KG1 (cell line): Measurements from ENCODE around the gene STX5.
"Not testable (repeated sequence)": the region's sequence is repeated elsewhere in the genome, so short reads cannot be mapped to it uniquely, and the experiment has no call there.

Experiments
- DNase-seq: peaks from one replicate; lab custom pipeline; 2025; lab: John Stamatoyannopoulos, UW

STX5 gene

DNA sequence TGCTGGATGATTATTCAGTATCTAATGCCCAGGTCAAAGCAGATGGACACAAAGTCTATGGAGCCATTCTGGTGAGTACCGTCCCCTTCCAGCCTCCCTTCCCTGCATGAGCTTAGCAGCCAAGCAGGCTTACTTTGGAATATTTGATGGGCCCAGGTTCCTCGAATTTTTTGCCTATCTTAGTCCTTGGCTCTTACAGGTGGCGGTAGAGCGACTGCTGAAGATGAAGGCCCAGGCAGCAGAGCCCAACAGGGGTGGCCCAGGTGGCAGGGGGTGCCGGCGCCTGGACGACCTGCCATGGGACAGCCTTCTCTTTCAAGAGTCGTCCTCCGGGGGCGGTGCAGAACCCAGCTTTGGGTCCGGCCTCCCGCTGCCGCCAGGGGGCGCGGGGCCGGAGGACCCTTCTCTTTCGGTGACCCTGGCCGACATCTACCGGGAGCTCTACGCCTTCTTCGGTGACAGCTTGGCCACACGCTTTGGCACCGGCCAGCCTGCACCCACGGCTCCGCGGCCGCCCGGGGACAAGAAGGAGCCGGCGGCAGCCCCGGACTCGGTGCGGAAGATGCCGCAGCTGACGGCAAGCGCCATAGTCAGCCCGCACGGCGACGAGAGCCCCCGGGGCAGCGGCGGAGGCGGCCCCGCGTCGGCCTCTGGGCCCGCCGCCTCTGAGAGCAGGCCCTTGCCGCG is 45.4 kb downstream of the STX5 start:
- peak; percentile 82 for DNase-seq

DNA sequence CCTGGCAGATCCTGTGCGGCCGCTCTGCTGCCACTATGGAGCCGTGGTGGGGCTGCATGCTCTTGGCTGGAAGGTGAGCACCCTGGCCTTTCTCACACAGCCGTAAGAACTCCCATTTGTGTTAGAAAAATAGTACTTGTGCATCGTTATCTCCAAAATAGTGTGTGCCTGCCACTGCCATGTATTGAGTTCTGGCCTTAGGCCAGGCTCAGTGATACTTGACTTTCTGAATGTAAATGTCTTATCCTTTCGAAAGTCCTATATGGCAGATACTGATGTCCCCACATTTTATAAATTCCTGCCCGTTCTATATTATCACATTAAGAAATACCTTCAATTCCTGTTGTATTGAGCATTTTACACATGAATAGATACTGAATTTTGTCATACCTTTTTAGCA is 49.1 kb downstream of the STX5 start:
- DNase-seq: no peak

DNA sequence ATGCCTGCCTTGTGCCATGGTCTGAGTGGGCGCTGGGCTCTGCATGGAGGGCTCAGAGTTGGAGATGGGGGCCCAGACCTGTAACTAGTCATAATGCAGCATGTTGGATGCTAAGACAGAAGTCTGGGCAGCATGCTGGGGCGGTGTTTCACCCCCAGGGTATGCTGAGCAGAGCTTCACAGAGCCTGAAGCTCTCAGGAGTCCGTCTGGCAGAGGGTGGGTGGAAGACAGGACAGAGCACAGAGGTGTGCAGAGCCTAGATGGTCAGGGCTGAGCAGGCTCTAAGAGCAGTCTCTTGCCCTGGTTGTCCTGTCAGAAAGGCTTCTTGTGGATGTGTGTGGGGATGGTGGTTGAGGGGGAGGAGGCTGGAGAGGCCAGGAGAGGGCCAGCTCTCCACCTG is 53.4 kb downstream of the STX5 start:
- DNase-seq: no peak

DNA sequence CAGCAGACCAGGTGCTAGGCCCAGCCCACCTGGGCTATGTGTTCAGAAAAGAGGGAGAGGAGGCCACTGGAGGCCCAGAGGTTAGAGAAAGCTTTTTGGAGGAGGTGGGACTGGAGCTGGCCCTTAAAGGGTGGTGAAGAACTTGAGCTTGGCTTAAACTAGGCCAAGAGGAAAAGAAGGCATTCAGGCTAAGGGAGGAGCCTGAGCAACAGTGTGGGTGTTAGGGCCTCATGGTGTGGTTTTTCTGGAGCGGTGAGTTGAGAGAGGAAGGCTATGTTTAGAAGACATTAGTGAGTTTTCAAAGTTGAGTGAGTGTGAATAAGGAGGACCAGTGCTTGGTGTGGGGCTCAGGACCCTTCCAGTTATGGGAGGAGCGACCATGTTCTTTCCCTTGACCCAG is 54.5 kb downstream of the STX5 start:
- DNase-seq: no peak

DNA sequence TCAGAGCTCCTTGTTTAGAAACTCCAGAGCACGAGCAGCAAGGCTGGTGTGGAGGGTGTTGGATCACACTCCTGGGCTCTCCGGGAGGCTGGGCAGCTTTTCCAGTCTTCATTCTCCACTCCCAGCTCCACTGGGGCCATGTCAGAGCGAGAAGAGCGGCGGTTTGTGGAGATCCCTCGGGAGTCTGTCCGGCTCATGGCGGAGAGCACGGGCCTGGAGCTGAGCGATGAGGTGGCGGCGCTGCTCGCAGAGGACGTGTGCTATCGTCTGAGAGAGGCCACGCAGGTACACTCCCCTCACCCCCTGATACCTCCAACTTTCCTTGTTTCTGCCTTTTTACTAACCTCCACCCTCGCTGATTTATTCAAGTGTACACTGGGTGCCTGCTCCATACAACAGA is 56.2 kb downstream of the STX5 start:
- DNase-seq: no peak

DNA sequence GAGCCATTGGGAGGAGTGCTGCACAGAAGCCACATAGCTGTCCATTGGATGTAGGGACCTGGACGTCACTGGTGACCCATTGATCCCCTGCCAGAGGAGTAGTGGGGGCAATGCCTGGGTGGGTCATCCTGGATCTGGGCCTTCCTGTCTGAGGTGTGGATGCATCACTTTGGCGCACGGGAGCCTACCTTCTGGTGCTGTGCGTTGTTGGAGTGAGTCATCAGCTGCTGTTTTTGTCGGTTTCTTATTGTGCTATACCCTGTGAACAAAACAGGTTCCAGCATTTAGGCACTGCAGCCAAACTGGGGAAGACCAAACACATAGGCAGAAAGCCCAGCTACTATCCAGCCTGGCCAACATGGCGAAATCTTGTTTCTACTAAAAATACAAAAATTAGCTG is 57.4 kb downstream of the STX5 start:
- no peak for DNase-seq

DNA sequence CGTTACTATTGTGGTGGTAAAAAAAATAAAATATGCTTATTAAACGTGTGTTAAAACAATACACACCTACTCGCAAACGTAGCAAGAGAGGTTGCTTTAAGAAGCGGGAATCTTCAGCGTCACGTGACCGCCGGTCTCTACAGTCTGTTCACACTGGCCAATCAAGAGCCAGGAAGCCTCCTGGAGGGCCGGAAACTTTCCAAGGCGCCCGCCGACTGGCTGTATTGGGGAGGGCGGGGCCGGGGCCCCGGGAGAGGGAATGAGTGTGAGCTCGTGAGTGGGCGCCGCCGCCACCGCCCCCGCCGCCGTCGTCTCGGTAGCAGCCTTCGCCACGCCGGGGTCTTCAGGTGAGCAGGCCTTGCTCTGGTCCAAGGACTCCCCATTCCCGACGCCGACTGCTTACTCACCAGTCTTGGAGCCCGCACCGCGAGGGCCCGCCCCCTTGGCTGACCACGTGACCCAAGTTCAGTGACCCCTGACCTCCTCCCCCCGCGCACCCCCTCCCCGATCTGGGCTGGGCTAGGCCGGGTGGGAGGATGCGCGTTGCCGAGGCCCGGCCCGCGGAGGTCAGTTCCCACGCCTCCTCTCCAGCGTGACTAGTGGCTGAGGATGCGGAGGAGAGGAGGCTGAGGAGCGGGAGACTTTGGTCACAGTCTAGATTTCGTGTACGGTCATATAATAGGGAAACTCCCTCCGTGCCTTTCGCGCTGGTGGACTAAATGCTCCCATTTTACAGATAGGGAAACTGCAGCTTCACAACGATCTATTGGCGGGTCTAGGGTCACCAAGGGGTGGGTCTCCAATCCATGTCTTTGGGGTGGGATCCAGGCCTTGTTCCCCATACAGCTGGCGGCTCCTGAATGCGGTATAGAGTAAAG is 60.5 kb downstream of the STX5 start, which contains the start of gene TAF6L:
Gene TAF6L (plus strand): TSS at position 253 of the 878 bp plus-strand sequence. CDS start 4,388 bp downstream, outside the sequence.
- peak; percentile 99 for DNase-seq

DNA sequence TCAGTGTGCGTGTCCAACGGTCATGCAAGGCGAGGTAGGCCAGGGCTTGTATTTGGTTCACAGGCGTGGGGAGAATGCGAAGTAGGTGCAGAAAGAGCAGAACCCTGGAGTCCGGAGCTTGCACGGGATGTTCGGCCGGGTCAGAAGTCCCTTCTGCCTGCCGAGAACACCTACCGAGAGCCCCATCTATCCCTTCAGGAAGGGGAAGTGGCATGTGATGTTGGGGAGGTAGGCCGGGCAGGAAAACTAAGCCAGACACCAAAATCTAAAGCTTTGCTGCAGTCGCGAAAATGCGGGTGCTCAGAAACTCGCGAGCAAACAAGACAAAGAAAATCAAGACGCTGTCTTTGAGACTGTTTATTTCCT is 61.1 kb downstream of the STX5 start:
- DNase-seq: no peak

DNA sequence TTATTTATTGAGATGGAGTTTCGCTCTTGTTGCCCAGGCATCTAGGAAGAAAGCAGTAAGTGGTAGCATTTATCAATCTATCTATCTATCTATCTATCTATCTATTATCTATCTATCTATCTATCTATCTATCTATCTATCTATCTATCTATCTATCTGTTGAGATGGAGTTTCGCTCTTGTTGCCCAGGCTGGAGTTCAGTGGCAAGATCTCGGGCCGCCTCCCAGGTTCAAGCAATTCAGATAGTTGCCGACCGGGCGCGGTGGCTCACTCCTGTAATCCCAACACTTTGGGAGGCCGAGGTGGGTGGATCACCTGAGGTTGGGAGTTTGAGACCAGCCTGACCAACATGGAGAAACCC is 71.0 kb downstream of the STX5 start:
- not testable (repeated sequence) for DNase-seq

DNA sequence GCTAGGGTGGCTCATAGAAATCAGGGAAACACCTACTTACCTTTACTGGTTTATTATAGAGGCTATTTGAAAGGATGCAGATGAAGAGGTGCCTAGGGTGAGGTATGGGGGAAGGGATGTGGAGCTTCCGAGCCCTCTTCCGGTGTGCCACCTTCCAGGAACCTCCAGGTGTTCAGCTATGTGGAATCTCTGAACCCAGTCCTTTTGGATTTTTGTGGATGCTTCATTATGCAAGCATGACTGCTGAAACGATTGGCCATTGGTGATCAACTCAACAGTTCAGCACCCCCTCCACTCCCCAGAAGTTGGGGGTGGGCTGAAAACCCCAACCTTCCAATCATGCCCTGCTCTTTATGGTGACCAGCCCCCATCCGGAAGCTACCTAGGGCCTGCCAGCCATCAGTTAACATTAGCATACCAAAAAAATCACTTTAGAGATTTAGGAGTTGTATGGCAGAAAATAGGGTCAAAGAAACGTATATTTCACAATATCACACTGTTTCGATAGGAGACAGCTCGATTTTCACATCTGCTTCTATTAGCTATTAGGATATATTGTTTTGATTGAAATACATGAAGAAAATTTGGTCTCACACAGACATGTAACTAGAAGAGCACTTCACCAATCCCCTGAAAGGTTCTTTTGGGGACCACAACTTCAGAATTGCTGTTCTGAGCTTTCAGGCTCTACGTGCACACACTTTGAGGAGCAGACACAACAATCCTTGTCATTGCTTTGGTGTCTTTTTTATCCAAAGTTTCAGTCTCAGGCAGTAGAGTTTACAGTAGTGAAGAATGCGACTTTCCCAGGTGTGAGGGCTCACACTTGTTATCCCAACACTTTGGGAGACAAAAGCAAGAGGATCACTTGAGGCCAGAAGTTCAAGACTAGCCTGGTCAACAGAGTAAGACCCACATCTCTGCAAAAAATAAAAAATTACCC is 73.7 kb downstream of the STX5 start:
- no peak for DNase-seq
